ENCODE results near the gene PREX1.
"Not testable (repeated sequence)": the region's sequence is repeated elsewhere in the genome, so short reads cannot be mapped to it uniquely, and the experiment has no call there.

Gene PREX1

DNA sequence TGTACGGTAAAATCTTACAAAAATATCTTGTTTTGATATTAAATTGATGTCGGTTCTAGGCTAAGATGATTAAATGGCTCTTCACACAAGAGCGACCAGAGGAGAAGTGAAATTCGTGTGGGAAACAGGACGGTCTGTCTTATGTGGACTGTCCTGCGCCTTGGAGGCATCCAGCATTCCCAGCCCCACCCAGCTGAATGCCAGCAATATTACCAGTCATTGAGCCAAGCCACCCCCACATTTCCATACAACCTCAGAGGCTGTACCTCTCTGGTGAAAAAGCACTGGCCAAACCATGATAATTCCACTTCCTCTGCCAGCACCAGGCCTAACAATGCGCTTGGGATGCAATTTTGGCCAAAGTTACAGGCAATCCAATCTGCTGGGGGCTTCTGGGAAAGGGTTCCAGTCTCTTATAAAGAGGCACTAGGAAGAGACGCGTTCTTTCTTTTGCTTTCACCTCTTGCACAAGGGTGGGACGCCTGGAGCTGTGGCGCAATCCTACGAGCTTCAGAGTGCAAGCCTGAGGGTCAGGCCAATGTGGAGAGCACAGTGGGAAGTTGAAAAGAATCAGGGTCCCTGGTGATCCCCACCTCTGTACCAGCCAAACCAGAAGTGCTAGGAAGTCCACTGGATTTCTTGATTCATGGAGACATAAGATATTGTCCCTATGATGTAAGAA, 213.1 kb downstream of the PREX1 start:
- no peak for DNase-seq

DNA sequence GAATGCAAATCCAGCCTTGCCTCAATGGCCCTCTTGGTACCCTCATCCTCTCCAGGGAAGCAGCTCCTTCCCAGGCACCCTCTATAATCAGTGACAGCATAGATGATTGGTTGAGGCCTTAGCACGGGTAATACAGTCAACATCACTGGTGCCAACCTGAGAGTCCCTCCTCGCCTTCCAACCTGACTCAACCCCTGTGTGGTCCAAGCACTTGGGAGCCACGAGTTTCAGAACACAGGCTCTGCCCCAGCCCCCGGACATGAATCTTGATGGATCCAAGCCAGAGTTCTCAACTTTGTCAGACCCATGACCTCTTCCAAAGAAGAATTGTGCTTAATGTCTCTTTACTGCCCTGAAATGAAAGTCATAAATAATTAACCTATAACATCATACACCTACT, 213.9 kb downstream of the PREX1 start:
- DNase-seq: no peak

DNA sequence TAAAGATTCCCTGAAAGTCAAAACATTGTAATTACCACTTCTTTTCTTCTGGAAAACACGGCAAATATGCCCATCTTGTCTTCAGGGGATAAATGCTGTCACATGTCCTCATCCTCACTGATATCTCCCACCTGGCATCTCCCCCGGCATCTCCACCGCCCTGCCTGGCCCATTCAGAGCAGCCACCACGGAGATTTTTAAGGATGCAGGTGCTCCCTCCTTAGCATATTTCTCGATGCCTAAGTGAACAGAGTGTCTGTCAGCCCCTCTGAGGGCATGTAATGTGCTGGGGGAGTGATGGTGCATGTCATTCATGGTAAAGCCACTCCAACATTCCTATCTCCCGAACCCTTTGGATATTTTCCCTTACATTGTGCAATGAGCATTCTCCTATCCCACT, 215.5 kb downstream of the PREX1 start:
- no peak for DNase-seq

DNA sequence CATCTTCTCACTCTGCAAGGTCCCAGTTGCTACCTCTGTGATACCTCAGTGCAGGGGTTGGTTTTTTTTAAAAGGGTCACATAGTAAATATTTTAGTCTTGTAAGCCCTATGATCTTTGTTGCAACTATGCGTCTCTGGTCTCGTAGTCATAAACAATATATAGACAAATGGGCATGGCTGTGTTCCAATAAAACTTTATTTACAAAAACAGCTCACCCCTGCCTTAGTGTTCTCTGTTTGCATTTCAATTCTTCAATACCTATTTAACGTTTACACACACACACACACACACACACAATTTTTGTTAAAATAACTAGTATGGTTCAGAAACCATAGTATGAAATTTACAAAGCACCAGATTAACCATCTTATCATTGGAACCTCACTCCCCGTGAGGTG, 216.8 kb downstream of the PREX1 start:
- DNase-seq: no peak

DNA sequence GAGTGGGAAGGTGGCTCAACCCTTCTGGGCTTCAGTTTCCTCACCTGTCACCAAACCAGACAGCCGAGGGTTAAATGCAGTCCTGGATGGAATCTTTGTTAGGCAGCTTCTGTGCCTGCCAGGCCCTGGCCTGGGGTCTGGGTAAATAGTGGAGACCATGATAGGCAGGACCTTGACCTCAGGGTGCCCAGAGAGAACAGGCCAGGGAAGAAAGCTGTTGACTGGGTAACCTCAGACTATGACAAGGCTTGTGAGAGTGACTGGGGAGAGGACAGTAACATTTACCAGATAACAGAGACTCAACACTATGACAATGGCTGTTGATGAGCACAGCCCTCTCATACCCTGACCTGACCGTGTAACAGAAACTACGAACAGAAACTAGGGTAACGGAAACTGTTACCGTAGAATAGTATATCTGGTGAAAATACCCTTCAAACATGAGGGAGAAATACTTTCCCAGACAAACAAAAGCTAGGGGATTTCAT, 218.3 kb downstream of the PREX1 start:
- no peak for DNase-seq

DNA sequence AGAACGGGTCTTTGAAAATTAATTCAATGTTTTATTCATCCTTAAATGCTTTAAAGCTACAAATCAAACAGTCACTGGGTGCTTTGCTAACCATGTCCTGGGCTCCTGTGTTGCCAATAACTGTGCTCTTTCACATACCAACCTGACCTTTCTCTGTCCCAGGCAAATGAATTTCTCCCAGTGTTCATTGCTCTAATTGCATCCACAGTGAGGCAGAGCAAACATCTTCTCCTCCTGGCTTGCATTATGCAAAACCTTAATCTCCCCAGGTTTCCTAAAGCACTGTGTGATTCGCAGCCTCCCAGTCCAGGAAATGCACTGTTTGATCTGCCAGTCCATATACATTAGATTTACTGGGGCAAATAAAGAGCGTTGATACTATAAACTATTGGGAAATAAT, 219.0 kb downstream of the PREX1 start:
- DNase-seq: no peak

DNA sequence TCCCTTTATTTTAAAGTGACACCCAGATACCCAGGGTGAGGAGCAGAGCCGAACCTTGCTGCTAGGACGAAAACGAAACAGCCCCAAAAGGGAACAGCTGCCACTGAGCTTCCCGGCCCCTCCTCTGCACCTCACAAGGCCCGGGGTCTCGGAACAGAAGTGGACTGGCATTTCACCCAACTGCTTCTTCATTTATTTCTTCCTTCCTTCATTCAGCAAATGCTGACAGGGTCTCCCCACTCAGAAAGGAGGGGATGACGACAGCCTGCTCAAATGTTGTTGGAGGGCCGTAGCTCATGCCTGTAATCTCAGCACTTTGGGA, 220.3 kb downstream of the PREX1 start:
- no peak for DNase-seq

DNA sequence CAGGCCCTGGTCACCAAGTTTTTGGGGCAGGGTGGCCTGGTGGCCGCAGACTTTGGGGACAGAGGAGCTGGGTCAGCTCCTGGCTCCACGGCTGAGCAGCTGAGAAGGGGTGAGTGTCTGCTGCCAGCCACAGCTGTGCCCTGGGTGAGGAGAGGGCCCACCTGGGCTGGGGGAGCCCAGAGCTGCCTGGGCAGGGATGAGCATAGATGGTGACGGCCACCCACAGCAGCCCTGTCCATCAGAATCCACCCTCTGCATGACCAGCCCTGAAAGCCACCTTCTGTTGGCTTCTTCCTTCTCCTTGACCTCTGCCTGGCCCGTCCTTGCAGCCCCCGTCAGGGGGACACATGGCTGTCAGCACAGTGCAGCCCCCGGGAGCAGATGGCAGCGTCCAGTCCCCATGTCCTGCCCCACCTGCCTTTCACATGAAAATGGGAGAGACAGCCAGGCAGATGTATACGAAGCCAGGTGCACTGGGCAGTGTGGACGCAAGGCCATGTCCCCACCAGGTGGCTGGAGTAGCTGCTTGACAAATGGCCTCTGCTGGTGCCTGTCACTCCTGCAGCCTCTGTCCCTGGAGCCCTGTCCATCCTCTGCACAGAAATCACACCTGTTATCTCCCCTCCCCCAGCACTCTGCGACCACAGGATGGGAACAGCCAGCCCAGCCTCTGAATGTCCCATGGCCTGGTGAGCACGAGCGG, 220.8 kb downstream of the PREX1 start:
- no peak for DNase-seq

DNA sequence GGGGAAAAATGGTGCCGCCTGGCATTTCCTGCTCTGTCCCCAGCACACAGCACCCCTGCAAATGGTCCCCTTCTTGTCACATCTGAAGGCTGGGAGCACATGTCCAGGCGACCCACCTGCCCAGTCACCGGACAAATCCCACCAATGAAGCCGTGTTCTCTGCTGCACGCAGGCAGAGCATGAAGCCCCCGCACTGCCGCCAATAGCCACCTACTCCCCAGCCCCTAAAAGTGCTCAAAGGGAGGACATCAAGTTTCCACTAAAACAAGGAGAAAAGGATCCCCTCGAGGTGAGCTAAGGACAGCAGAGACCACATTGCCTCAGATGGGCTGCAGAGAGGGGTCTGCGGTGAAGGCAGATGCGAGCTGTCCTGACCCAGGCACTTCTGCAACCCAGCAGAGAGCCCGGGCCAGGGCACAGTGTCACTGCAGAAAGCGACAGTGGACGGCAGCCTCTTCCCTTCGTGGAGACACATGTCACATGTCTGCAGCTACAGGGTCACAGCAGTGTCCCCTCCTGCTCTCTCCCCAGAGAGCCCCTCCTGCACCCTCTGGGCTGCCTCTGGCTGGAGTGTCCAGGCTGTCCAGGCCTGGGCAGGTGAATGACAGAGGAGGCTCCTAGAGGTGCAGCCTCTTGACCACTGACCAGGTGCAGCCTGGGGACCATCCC, 221.5 kb downstream of the PREX1 start:
- DNase-seq: no peak

DNA sequence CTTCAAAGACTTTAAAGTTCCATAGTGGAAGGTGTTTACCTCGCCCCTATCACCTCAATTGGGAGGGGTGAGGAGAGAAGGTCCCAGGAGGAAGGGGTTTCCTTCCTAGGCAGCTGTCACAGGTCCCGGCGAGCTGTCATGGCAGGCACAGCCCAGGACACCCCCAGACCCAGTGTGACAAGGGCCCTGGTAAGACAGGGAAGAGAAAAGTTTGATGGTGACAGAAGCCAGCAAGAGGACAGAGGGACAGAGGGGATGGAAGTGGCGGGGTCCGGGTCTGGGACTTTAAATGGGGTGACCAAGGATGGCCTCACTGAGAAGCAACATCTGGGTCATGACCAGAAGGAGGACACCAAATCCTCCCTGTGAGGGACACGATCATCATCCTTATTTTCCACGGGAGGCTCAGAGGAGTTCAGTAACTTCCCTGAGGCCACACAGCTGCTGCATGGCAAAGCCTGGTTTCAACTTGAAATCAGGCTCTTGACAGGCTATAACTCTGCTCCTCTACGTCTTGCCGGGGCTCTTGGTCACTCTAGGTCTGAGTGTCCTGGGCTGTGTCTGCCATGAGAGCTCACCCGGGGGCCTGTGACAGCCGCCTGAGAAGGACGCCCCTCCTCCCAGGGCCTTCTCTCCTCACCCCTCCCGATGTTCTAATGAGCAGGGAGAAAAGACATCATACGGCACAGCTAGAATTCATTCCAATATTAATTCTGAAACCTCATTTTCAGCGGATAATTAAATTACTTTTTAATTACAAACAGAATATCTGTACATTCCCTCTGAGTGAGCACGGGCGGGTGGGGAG, 222.2 kb downstream of the PREX1 start:
- no peak for DNase-seq

DNA sequence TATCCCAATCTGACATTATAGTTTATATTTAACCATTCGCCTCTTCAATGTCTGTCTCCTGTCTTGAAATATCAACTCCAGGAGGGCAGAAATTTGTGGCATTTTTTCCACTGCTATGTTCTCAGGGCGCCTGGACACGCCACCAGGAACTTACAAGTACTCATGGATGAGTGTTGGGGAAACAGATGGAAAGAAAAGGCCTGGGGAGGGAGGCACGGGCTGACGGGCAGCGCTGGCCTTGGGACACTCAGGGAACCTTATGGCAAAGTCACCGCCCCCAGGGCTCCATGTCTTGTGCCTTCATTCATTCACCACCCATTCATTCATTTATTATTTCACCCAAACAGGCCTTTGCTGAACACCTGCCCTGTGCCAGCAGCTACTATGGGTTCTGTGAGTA, 222.9 kb downstream of the PREX1 start:
- DNase-seq: no peak

DNA sequence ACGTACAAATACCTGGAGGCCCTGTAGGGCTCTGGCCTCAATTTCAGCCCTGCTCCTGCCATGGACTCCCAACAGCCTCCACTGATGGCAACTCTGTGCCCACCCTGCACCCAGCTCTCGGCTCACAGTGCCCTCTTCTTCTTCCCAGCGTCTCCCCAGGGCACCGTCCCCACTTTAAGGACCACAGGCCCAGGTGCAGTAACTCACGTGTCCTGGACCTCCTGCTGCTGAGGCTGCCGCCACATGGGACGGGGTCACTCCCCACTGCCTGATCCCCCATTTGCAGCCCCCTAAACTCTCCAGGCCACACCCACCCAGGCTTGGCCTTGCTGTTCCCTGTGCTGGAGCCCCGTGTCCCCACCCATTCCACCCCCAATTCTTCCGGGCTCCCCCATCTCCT, 223.4 kb downstream of the PREX1 start:
- DNase-seq: no peak

DNA sequence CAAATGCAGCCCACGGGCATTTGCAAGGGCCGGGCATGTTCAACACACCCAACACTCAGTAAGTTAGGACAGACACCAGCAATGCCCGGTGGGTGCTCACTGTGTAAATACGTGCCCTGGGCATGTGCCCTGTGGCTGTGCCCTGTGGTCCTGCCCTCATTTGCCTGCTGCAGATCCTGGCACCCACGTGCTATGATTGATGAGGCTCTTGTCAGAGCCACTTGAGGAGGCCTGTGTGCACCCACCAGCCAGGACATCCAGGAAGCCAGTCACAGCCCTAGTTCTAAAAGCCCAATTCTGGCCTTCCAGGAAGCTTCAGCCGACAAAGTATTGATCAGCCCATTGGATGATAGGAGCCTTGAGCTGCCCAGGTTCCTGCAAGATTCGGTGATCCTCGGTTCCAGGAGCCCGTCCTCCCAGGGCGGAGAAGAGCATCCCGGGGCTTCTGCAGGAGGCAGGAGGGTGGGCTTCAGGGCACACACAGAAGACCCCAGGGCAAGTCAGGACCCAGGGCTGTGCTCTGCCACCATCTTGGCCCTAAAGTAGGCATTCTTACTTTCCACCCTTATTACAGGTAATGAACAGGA, 223.9 kb downstream of the PREX1 start:
- no peak for DNase-seq

DNA sequence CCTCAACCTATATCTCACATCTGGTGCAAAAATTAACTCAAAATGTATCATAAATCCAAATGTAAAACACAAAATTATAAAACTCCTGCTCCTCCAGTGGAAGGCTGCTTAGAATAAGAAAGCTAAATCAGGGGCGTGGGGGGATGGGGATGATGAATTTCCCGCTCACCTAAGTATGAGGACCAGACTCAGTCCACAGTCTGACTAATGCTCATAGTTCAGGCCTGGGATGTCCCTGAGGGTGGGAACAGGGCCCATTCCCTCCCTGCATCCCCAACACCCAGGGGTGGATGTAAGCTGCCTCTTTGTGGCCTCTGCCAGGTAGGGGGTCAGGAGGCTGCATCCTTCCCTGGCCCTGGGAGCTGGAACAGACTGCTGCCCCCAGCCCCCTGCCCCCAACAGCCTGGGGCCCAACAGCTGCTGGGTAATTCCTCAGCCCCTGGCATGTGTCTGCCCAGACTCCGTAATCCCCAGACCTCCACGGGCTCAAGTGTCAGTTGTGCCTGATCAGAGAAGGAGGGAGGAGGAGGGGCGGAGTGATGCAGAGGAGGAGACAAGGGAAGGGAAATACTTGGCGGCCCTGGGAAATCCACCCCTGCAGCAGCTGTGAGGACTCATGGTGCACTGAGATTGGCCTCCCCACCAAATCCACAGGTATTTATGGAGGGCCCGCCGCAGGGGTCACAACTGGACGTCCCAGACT, 224.5 kb downstream of the PREX1 start:
- DNase-seq: no peak

DNA sequence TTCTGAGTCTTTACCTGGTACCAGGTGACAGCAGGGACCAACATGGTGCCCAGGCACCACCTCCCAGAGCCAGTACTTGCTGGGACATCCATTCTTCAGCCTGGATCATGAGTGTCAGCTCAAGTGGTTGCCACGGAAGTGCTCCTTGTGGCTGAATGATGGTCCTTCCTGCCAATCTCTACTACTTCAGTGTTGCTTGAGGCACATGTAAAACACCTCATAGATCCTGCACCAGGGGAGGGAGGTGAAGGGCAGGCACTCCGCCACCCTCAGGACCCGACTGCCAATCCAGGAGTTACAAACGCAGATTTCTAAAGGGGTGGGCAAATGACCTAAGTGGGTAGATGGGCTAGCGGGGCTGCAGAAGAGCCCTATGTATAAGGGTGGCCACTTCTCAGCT, 226.0 kb downstream of the PREX1 start:
- DNase-seq: no peak

DNA sequence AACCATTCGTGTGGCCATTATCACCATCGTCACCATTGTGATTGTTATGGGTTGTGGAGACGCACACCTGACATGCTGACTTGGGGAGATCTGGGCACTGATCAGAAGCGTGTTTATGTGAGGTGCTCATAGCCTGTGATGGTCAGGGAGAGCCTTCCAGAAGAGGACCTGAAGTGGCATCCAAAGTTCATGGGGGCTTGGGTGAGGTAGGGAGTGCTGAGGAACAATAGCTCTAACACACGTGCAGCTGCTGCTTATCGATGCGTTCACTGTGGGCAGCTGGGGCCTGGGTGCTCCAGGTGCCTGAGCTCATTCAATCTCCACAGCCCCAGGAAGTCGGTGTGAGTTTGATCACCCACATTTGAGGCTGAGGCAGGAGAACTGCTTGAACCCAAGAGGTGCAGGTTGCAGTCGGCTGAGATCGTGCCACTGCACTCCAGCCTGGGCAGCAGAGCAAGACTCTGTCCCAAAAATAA, 227.3 kb downstream of the PREX1 start:
- no peak for DNase-seq

DNA sequence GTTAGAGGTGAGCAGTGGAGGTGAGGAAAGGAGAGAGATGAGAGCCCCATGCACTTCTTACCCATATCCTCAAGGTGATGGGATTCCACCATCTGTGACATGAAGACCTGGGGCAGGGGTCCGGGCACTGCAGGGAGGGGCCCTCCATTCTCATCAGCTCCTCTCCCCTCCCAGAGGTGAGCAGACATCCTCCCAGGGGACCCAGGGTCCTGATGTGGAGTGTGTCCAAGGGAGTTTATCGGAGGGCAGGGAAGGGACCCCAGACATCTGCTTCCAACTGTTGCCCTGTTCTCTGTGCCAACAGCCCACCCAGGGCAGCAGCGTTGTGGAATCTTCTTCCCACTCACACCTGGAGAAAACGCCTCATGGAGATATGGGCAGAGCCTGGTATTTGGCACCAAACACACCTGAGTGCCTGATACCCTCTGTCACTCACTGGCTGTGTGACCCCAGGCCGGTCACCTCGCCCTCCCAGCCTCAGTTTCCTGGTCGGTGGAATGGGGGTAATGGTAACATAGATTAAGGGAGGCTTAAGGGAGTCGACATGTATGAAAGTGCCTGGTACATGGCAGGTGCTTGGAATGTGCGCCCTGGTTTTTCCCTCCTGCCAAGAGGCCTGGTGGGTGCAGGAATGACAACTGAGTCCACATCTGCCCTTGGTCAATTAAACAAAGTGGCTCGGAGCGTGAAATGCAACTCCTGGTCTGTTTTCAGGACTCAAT, 227.9 kb downstream of the PREX1 start:
- DNase-seq: no peak

DNA sequence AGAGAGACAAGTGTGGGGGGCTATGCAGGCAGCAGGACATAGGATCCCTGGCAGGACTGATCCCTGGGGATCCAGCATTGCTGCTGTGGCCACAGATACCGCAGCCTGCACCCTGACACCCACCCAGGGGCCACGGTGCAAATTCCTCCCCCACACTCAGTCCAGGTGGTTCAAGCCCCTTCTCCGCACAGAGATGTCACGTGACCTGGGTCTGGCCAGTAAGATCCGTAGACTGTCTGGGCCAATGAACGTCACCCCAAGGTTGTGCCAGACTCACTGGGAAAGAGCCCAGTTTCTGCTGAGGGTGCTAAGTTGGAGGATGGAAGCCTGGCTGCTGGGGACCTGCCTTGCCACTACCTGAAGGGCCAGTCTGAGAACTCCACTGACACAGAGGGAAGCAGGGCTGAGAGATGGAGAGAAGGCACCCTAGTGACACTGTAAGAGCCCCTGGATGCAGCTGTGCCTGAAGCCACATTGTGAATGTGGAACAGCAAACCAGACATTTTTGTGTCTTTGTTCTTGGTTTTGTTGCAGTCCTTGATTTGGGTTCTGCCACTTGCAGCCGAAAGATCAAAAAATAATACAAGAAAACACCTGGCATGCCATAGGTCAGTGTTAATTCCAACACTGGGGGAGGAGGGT, 228.6 kb downstream of the PREX1 start:
- no peak for DNase-seq

DNA sequence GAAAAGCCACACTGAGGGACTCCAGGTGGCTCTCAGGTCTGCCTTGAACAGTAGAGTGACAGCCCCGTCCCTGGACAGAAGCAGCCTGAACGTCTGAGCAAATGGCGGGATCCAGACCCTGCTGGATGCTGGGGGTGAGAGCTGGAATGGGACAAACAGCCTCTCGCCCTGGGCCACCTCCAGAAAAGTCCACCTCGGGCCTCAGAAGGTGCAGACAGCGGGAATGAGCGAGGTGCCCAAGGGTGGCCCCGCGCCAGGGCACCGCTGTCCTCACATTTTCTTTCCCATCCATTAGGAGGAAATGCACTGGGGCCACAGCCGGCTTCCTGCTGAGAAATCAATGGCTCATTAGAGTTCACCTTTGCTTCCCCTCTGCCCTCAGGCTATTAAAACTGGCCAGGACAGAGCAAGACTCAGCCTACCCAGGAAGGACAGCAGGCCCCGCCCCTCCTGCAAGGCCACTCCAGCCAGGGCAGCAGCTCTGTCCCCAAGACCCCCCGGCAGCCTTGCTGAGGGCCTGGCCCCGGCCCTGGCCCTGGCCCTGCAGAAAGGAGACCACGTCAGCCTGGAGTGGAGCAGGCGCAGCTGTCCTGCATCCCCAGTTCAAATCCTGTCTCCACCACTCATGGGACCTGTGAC, 229.4 kb downstream of the PREX1 start:
- not testable (repeated sequence) for DNase-seq

DNA sequence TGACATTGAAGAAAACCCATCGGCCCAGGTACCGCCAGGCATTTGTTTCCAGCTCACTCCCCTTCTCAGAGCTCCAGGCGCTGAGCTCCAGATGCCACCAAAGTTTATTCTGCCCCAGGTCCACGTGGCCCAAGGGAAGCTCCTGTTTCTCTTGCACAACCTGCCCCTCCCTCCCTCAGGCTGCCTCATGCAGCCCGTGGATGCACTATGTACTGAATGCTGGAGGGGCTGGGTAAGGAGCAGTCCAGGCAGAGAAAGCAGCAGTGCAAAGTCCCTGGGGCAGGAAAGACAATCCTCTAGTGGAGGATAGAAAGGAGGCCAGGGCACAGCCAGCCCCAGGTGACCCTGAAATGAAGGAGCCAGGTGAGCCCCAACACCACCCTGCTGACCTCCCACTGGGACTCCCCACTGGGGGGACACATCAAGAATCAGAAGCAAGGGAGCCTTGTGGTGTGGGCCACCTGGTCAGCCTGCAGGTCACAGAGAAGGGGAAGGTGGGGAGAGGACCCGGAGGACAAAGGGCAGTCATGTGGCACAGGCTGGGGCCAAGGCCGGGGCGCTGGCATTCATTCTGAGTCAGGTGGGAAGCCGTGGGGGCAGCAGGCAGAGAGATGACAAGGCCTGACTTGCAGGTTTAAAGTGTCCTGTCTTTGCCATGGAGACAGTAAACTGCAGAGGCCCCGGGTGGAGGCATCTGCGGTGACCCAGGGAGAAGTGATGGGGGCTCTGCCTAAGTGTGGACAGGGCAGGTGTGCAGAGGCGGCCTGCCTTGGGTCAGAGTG, 230.1 kb downstream of the PREX1 start:
- DNase-seq: no peak

Data from DMS79 (cell line).